ENCODE results near the gene PLEKHF1.
"Not testable (repeated sequence)": the region's sequence is repeated elsewhere in the genome, so short reads cannot be mapped to it uniquely, and the experiment has no call there.

Gene PLEKHF1

GRCh38 chr19:29665826-29666577 lies 741 bp downstream of the PLEKHF1 start:
- peak; percentile 31 for DNase-seq

GRCh38 chr19:29666578-29667386 lies 1.5 kb downstream of the PLEKHF1 start:
- DNase-seq: peak; percentile 69

GRCh38 chr19:29667387-29667783 lies 2.1 kb downstream of the PLEKHF1 start:
- DNase-seq: no peak

- DNase-seq: no peak
These were observed 2.7 kb downstream of the PLEKHF1 start for GRCh38 chr19:29667901-29668341.

GRCh38 chr19:29668746-29669609 lies 3.7 kb downstream of the PLEKHF1 start:
- DNase-seq: no peak

- no peak for DNase-seq
These were observed 5.0 kb downstream of the PLEKHF1 start for GRCh38 chr19:29670255-29670654.

GRCh38 chr19:29671026-29671392 lies 5.7 kb downstream of the PLEKHF1 start:
- DNase-seq: not testable (repeated sequence)

GRCh38 chr19:29671393-29672160 lies 6.3 kb downstream of the PLEKHF1 start:
- peak; percentile 41 for DNase-seq

GRCh38 chr19:29672319-29672932 lies 7.2 kb downstream of the PLEKHF1 start:
- no peak for DNase-seq

GRCh38 chr19:29672933-29673336 lies 7.7 kb downstream of the PLEKHF1 start:
- DNase-seq: no peak

GRCh38 chr19:29673451-29674371 lies 8.4 kb downstream of the PLEKHF1 start:
- no peak for DNase-seq

GRCh38 chr19:29674374-29675119 lies 9.3 kb downstream of the PLEKHF1 start:
- DNase-seq: no peak

- no peak for DNase-seq
These were observed 9.9 kb downstream of the PLEKHF1 start for GRCh38 chr19:29675120-29675649.

- DNase-seq: no peak
These were observed 10.5 kb downstream of the PLEKHF1 start for GRCh38 chr19:29675650-29676186.

GRCh38 chr19:29676586-29676985 lies 11.3 kb downstream of the PLEKHF1 start:
- no peak for DNase-seq

GRCh38 chr19:29677001-29677817 lies 11.9 kb downstream of the PLEKHF1 start:
- DNase-seq: no peak

GRCh38 chr19:29678484-29679106 lies 13.3 kb downstream of the PLEKHF1 start:
- DNase-seq: no peak

- DNase-seq: no peak
These were observed 14.4 kb downstream of the PLEKHF1 start for GRCh38 chr19:29679598-29680210.

Measured in fibroblast of upper back skin (primary cell).